GM12878 (cell line): ENCODE measurements around the gene PRL.

ENCODE experiments used
- CTCF ChIP-seq, 3 experiments: IDR thresholded peaks in 2 of 3; conservative IDR thresholded peaks in 1 of 3; 2 replicates each; pipeline ENCODE4 v1.5.1; 2011; ENCODE audit warnings: low read depth in 3 of 3, low read length in 3 of 3, mild to moderate bottlenecking in 3 of 3, control low read depth in 2 of 3, moderate library complexity in 2 of 3, inconsistent platforms in 1 of 3, mixed read lengths in 1 of 3; ENCODE audit not compliant: control insufficient read depth in 2 of 3, insufficient read depth in 1 of 3; ENCODE audit errors: extremely low read depth in 1 of 3
- MXI1 ChIP-seq: fragments of 150-350 bp; IDR thresholded peaks from 2 replicates; pipeline ENCODE4 v1.6.1; 2011; ENCODE audit warnings: low read depth, mild to moderate bottlenecking, inconsistent platforms, low read length, improper control_type of control experiment
- TF ChIP-seq, protein P1 (sequence below): fragments of 450-650 bp; formaldehyde crosslinking; IDR thresholded peaks from 2 replicates; pipeline ENCODE4 v1.4.0; 2022; ENCODE audit warnings: mild to moderate bottlenecking, moderate library complexity

DNA sequence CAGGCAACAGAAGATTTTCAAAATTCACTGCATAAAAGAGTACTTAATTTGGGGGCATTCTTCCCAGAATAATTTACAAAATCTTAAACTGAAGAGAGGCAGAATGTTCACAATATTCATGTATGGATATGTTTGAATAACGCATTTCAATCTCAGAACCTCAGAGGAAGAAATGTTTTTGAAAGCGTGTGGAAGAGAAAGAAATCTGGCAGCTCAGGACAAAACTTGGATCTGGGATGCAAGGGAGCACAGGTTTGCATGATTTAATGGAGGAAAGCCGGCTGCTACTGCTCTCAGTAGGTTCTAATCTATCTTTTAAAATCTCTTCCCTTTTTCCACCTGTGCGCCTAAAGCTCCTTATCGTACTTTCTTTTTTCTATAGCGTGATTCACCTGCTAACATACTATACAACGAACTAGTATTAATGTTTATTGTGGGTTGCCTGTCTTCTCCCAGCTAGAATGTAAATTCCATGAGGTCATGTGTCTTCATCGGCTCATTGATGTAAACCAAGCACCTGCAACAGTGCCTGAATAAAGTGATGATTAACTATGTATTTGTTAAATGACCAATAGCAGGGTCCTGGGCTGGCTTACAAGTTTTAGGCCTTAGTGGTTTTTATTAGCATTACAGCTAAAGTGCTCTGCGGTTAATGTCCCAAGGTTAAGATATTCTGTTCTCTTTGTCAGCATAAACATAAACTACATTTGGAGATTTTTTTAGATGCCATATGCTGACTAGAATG, 15.3 kb downstream of the PRL start:
- TF ChIP-seq MXI1 (no peak), CTCF (IDR thresholded peaks at IDR 0.05 in 2 of 3, conservative IDR thresholded peaks at IDR 0.05 in 1 of 3; ENCODE audit: control insufficient read depth in 2 of 3, extremely low read depth in 1 of 3, insufficient read depth in 1 of 3, low read depth in 3 of 3, low read length in 3 of 3) (no peak)
- TF ChIP-seq, protein P1, sequence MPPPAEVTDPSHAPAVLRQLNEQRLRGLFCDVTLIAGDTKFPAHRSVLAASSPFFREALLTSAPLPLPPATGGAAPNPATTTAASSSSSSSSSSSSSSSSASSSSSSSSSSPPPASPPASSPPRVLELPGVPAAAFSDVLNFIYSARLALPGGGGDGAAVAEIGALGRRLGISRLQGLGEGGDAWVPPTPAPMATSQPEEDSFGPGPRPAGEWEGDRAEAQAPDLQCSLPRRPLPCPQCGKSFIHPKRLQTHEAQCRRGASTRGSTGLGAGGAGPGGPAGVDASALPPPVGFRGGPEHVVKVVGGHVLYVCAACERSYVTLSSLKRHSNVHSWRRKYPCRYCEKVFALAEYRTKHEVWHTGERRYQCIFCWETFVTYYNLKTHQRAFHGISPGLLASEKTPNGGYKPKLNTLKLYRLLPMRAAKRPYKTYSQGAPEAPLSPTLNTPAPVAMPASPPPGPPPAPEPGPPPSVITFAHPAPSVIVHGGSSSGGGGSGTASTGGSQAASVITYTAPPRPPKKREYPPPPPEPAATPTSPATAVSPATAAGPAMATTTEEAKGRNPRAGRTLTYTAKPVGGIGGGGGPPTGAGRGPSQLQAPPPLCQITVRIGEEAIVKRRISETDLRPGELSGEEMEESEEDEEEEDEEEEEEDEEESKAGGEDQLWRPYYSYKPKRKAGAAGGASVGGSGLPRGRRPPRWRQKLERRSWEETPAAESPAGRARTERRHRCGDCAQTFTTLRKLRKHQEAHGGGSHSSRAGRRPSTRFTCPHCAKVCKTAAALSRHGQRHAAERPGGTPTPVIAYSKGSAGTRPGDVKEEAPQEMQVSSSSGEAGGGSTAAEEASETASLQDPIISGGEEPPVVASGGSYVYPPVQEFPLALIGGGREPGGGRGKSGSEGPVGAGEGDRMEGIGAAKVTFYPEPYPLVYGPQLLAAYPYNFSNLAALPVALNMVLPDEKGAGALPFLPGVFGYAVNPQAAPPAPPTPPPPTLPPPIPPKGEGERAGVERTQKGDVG (CRISPR knock-in tag) = no peak
